ENCODE results near the gene SRP68.
A peak's percentile ranks its signal among the peaks of the same experiment; 100 is the strongest.

Gene SRP68

GRCh38 chr17:75996665-75997590, 75.4 kb downstream of the SRP68 start:
- peak; percentile 73 for DNase-seq

- no peak for DNase-seq
Measured at GRCh38 chr17:75995385-75995925, 76.9 kb downstream of the SRP68 start.

GRCh38 chr17:75994802-75995370, 77.4 kb downstream of the SRP68 start:
- no peak for DNase-seq

- no peak for DNase-seq
Measured at GRCh38 chr17:75991396-75991795, 80.9 kb downstream of the SRP68 start.

All from fibroblast of skin of abdomen (primary cell).